Activated T-cell treated with anti-CD3 and anti-CD28 coated beads for 48 hours (primary cell): ENCODE measurements around the gene DDA1.
"Not testable (repeated sequence)": the region's sequence is repeated elsewhere in the genome, so short reads cannot be mapped to it uniquely, and the experiment has no call there.

ENCODE experiments used
- DNase-seq: peaks from one replicate; pipeline ENCODE4 v3.0.0-alpha.2; 2020; ENCODE audit warnings: low read depth

DDA1 gene

DNA sequence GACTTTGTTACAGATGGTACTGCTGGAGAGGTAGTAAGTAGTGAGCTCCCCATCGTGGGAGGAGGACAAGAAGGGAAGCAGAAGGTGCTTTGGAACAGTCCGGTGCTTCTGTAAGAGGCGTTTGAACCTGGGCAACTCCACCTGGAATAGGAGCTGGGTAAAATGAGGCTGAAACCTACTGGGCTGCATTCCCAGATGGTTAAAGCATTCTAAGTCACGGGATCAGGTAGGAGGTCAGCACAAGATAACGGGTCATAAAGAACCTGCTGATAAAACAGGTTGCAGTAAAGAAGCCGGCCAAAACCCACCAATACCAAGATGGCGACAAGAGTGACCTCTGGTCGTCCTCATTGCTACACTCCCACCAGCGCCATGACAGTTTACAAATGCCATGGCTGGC lies 22.6 kb upstream of the DDA1 start:
- no peak for DNase-seq

- DNase-seq: peak; percentile 68
Measured at GRCh38 chr19:17289489-17289888, 19.9 kb upstream of the DDA1 start.

GRCh38 chr19:17292301-17293074 lies 16.9 kb upstream of the DDA1 start:
- peak; percentile 83 for DNase-seq

DNA sequence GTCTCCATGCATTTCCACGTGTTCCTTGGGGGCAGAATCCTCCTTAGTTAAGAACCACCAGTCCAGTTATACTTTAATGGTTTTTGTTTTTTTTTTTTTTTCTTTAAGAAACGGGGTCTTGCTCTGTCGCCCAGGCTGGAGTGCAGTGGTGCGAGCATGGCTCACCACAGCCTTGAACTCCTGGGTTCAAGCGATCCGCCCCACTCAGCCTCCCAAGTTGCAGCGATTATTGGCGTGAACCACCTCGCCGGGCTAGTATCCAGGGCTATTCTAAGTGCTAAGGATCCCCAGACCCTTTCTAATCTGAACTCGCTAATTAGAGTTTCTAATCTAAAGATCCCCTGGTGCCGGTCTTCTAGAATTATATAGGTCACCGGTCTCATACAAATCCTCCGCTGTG lies 15.8 kb upstream of the DDA1 start:
- no peak for DNase-seq

DNA sequence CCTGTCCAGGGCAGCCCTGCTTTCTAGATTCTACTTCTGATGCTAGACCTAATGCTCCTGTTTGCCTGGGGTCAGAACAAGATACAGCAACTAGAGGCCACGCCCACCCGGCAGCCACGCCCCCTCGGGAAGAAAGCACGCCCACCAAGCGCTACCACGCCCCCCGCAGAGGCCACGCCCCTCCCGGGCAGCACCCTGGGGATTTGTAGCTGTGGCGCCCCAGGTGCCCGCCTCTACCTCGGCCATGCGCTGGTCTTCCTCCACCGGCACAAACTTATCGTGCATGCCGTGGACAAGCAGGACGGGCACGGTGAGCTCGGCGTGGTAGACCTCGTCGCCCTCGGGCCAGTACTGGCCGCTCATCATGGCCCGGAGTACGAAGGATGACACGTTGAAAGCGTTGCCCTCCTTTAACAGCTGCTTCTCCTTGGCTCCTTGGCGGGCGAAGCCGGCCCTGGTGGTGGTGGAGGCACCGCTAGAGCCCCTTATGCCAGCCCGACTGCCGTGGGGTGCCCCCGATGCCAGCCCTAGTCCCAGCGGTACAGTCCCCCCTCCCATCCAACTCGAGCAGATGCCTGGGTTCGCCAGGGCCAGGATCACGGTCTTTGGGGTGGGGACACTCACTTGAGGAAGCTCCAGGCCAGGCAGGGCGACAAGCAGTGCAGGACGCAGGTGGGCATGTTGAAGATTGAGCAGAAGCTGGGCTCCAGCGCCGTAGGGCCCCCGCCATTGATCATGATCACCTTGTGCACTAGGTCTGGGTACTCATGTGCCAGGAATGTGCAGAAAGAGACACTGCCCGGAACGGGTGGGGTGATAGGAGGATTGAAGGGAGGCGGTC lies 15.1 kb upstream of the DDA1 start:
- DNase-seq: peak; percentile 66

DNA sequence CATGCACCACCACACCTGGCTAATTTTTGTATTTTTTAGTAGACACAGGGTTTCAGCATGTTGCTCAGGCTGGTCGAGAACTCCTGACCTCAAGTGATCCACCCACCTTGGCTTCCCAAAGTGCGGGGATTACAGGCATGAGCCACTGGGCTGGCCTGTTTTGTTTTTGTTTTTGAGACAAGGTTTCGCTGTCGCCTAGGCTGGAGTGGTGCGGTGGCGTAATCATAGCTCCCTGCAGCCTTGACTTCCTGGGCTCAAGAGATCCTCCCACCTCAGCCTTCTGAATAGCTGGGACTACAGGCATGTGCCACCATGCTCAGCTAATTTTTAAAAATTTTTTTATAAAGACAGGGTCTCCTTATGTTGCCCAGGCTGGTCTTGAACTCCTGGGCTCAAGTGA lies 13.8 kb upstream of the DDA1 start:
- not testable (repeated sequence) for DNase-seq

DNA sequence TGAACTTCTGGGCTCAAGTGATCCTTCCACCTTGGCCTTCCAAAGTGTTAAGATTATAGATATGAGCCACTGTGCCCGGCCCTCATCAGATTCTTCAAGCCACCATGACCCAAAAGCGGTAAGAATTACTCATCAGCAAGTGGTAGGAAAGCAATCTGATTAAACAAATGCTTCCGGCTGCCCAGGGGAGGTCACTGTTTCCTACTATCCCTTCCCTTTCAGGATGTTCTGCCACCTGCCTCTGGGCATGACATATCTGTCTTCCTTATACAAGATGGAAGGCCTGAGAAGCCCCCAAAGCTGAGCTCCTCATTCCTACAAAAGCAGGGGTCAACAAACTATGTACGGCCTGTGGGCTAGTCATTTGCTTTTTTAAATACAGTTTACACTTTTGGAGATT lies 13.1 kb upstream of the DDA1 start:
- DNase-seq: no peak

- DNase-seq: no peak
Measured at GRCh38 chr19:17296976-17297375, 12.4 kb upstream of the DDA1 start.

GRCh38 chr19:17300992-17301619 lies 8.3 kb upstream of the DDA1 start:
- no peak for DNase-seq

GRCh38 chr19:17302391-17303166 lies 6.8 kb upstream of the DDA1 start:
- no peak for DNase-seq

- peak; percentile 92 for DNase-seq
Measured at GRCh38 chr19:17303167-17303939, 6.0 kb upstream of the DDA1 start, which contains the start of gene ABHD8. Gene ABHD8, minus strand, starts transcription at chr19:17303425. Its CDS starts 1,809 bp downstream, at chr19:17301616.

GRCh38 chr19:17303940-17304267 lies 5.5 kb upstream of the DDA1 start:
- DNase-seq: no peak

- DNase-seq: no peak
Measured at GRCh38 chr19:17304386-17305215, 4.8 kb upstream of the DDA1 start.

GRCh38 chr19:17305216-17305516 lies 4.2 kb upstream of the DDA1 start:
- no peak for DNase-seq

DNA sequence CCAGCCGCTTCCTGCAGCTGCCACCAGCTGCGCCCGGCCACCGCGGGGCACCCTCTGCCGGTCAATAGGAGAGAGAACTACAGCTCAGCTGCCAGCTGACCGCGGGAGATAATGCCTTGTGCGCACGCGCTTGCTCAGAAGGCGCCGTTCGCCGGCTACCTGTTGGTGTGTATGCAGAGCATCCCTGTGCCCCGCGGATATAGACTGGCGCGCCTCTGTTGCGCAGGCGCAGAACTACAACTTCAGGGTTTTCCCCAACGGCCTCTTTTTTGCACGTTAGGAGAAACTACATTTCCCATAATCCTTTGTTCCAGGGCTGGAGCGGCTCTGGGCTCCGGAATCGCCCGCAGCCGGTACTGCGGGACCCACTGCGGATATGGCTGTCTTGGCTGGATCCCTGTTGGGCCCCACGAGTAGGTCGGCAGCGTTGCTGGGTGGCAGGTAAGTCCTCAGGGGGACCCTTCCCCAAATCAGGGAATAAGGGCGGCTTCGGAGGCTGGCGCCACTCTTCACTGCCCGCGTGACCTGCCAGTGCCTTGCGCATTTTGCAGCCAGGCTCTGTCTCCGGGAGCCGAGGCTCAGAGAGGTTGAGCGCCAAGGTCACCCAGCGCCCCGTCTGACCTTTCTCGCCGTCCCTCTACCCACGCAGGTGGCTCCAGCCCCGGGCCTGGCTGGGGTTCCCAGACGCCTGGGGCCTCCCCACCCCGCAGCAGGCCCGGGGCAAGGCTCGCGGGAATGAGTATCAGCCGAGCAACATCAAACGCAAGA lies 3.7 kb upstream of the DDA1 start, which contains the start of gene MRPL34:
TSS of gene MRPL34 (plus strand) at position 356 of the 768 bp plus-strand sequence. CDS start at position 377, 21 bp downstream.
- DNase-seq: peak; percentile 92

GRCh38 chr19:17306285-17306714 lies 3.1 kb upstream of the DDA1 start:
- DNase-seq: no peak

- DNase-seq: no peak
Measured at GRCh38 chr19:17307876-17308377, 1.4 kb upstream of the DDA1 start.

DNA sequence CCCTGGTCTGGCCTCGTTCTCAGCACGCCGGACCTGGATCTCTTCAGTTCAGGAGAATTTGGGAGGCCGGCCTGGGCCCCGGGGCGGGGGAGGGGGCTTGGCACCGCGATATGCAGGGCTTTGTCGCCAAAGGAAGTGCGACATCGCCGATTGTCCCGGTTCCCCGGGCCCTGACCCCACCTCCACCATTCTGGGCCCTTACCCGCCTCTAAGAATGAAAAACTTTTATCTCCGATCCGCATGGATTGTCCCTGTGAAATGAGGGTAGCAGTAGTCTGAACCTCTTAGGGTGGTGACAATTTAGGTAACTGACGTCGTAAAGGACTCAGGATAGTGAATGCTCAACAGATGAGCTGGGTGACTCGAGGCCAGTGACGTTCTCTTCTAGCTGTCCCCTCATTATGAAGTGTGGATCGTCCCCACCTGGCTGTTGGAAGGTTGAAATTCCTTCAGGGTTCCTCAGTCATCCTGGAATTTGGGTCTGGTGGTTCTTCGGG lies 650 bp downstream of the DDA1 start:
- DNase-seq: no peak
